ENCODE measurements around the gene MEIOB.
A peak's percentile ranks its signal among the peaks of the same experiment; 100 is the strongest.
"Not testable (repeated sequence)": the region's sequence is repeated elsewhere in the genome, so short reads cannot be mapped to it uniquely, and the experiment has no call there.

The MEIOB gene

DNA sequence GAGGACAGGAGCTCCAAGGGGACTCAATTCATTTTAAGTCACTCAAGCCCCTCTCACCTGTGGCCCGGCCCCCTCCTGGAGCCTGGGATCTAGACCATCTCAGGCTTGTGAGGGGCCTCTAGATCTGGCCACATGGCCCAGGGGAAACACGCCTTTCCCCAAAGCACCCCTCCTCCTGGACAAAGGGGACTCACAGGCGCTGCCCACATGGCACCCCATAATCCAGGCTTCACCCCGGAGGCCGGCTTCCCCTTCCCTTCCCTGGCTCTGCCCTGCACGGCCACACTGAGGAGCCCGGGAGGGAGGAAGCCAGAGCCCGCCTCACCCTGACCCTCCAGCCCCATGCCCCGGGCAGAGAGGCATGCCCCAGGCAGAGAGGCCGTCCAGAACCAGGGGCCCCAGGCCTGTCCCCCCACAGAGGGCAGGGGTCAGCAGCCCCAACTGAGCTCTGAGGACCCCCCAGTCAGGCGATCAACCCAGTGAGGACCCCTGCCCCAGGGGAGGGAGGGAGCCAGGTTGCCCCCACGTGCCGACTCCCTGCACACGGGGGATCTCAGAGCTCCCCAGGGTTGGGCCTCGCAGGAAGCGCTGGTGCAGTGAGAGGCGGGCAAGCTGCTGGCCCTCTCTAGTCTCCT, 35.4 kb upstream of the MEIOB start:
- DNase-seq (ENCODE audit: low read depth): no peak

DNA sequence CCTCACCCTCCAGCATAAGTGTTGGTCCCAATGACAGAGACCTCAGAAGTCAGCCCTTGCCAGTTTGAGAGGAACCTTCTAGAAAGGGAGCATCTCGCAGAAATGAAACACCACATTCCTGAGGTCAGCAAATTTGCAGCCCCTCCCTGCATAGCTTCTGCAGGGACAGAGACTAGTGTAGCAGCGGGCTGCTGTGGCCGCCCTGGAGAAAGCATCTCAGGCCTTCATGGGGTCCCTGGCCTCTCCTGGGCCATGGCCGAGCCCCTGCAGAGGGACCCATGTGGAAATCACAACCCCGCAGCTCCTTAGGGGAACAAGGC, 34.8 kb upstream of the MEIOB start:
- DNase-seq (ENCODE audit: low read depth): no peak

DNA sequence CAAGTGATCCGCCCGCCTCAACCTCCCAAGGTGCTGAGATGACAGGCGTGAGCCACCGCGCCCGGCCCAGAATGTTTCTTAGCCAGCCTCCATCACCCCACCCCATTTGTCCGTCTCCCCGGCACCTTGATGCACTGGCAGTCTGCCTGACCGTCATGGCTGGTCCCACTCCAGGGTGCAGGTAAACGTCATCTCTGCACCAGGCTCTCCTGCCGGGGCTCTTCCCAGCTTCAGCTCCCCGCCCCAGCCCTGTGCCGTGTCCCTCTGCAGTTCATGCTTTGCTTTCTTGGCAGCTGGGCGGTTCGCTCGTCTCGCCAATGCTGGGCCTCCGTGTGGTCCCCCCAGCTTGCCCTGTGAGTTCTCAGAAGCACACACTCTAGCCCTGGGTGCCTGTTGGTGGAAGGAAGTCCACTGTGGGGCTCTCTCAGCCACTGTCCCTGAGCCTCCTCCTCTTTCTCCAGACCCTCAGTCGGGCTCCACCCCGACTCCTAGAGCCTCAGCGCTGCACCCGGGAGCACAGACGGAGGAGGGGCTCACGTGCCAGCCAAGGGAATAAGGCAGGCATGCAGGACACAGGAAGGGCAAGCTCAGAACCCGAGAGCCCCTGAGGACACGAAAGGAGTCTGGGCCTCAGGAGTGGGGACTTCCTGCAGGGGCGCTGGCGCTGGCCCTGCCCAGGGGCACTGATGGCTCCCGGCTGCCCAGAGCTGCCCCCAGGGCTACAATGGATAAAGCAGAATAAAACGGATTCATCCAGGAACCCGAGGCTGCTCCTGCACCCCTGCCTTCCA, 34.3 kb upstream of the MEIOB start:
- no peak for DNase-seq (ENCODE audit: low read depth)

DNA sequence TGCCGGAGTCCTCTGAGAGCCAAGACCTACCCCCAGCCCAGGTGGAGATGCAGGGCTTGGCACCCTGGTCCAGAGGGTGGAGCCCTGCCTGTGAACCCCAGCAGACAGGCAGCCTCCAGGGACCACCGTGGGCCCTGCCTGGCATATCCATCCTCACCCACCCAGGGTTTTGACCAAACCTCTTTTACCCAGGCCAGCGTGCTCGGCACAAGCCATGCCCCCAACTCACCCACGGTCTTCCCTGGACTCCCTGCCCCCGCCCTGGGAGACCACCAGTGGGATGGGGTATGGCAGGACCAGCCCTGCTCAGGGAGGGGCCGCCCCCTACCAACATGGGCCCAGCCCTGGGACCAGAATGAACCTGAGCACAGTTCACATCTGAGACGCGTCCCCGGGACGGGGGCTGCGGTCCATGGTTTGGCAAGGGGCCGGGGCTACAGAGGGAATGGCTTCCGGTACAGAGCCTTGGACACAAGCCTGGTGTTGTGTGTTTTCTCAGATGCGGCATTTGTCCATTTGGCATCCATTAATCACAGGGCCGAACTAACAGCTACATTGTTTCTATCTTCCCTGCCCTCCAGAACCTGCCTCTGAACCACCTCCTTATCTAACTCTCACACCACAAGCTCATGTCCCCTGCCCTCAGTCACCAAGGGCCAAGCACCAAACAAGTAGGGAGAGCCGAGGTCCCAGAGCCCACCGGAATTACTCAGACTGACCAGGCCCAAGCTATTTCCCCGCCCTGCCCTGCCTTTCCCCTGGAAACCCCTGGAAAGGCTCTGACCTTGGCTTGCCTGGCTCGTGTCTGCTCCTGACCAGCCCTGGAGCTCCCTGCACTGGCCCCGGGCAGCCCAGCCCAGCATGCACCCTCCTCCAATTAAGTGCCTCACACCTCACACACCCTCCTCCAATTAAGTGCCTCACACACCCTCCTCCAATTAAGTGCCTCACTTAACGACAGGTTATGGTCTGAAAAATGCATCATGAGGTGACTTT, 32.2 kb upstream of the MEIOB start:
- DNase-seq (ENCODE audit: low read depth): no peak

DNA sequence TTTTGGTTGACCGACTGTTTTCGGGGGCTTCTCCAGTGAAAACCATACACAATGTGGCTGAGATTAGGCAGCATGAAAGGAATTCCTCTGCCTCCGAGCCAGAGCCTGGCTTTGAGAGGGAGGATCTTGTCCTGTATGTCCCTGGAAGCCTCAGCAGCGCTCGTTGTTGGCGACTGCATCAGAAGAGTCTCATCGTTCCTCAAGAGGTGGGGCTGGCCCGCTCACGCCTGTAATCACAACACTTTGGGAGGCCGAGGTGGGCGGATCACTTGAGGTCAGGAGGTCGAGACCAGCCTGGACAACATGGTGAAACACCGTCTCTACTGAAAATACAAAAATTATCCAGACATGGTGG, 31.2 kb upstream of the MEIOB start:
- no peak for DNase-seq (ENCODE audit: low read depth)

DNA sequence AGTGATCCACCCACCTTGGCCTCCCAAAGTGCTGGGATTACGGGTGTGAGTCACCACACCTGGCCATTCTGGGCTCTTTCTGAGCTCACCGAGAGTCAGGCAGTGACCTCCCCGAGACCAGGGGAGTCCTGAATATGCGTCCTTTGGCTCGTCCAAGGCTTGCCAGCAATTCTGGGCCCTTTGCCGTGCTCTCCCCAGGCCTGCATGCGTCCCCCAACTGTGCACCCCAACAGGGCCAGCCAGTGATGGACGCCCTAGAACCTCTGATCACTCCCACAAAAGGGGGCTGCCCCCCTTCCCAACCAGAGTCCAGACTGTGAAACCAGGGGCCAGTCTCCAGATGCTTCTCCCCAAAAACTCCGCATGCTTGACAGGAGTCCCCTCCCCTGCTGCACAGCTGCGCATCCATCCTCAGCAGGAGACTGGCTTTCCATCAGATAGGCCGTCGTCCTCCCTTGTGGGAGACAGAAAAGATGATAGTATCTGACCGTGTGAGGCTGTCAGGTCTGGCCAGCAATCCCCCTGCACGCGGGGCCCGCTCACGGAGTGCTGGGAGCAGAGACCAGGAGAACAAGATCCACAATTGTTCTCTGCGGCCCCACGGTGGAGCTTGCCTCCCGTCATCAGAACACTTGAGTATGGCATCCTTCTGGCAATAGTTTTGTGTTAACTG, 30.7 kb upstream of the MEIOB start:
- no peak for DNase-seq (ENCODE audit: low read depth)

DNA sequence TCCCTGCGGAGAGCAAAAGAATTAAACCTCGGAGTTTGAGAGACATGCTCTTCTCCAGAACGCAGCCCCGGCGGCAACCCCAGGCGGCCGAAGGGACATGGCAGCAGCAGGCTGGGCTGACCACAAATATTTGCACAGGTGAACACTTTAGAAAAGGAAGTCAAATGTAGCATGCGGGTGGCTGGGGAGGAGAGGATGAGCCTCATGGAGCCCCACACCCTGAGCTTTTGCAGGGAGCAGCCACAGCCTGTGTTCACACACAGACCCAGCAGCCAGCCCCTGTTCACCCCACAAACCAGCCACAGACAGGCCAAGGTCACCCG, 28.4 kb upstream of the MEIOB start:
- DNase-seq (ENCODE audit: low read depth): no peak

DNA sequence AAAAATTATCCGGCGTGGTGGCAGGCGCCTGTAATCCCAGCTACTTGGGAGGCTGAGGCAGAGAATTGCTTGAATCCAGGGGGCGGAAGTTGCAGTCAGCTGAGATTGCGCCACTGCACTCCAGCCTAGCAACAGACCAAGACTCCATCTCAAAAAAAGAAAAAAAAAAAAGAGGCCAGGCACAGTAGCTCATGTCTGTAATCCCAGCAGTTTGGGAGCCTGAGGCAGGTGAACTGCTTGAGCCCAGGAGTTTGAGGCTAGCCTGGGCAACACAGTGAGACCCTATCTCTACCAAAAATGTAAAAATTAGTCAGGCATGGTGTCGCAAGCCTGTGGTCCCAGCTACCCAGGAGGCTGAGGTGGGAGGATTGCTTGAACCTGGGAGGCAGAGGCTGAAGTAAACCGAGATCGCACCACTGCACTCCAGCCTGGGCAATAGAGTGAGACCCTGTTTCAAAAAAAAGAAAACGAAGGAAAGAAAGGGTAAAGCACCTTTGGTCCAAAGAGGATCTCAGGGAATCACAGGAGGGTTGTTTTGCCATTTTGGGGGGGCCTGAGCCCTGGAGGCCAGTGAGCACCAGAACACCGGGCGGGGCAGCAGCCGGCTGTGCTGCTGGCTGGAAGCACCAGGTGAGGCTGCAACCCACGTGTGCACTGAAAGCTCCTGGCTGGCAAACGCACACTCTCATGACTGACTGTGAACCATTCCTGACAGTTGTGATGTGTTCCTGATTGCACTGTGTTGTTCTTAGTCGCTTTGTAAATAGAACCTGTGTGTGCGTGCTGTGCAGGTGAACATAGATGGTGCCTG, 27.9 kb upstream of the MEIOB start:
- no peak for DNase-seq (ENCODE audit: low read depth)

DNA sequence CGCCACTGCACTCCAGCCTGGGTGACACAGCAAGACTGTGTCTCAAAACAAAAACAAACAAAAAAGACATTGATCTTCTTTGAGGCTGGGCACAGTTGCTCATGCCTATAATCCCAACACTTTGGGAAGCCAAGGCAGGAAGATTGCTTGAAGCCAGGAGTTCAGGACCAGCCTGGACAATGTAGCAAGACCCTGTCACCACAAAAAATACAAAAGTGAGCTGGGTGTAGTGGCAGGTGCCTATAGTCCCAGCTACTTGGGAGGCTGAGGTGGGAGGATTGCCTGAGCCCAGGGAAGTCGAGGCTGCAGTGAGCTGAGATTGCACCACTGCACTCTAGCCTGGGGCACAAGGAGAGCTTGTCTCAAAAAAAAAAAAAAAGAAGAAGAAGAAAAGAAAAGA, 25.7 kb upstream of the MEIOB start:
- not testable (repeated sequence) for DNase-seq (ENCODE audit: low read depth)

DNA sequence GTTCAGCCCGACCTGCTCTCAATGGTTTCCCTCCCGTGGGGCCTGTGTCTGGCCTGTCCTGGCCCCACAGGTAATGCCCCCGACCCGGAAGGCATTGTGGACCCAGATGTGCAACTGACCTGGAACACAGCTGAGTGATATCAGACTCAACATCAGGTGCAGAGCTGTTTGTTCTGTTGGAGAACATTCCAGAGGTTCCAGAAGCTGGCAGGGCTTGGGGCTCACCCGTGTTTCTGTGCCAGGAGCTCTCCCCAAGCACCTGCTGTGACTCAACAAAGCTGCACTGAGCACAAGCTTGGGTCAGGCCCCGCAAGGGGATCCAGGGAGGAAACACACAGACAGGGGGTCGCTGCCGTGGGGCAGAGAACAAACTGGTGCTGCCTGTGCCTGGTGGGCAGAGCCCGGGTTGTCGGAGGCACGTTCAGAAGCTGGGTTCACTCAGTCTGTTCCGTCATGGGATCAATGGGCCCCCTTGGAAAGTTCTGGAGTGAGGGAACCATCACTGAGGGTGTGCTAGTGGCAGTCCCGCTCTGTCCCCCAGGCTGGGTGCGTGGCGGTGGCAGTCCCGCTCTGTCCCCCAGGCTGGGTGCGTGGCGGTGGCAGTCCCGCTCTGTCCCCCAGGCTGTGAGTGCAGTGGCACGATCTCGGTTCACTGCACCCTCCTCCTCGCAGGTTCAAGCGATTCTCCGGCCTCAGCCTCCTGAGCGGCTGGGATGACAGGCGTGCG, 24.1 kb upstream of the MEIOB start:
- no peak for DNase-seq (ENCODE audit: low read depth)

DNA sequence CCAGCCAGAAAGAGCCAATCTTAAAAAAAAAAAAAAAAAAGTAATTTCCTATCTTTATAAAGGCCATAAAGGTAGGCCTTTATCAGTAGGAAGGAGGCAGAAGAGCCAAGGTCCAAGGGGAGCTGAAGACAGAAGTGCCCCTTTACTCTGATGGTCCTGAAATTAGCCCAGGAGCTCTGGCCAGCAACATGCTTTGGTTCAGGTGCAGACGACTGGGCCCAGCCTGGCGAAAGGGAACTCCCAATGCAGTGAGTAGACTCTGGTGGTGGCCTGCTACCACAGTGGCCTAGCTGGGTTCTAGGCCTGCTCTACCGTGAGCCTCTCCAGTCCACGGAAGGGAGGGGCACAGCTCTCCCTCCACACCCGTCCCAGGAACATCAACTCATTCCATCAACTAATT, 23.1 kb upstream of the MEIOB start:
- no peak for DNase-seq (ENCODE audit: low read depth)

DNA sequence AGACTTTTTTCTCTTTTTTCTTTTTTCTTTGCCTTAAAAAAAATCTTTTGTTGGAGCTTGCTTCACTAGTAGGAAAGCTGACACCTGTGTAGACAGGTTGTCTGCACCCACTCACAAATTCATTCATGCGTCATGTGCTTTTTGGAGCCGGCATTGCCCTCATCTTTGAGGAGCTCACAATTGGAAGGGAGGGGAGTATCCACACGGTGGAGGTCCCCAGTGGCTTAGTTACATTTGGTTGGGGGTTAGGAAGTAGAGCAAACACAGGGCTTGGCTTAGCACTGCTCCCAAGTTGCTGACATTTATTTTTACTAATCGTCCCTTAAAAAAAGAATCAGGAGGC, 18.7 kb upstream of the MEIOB start:
- DNase-seq (ENCODE audit: low read depth): no peak

DNA sequence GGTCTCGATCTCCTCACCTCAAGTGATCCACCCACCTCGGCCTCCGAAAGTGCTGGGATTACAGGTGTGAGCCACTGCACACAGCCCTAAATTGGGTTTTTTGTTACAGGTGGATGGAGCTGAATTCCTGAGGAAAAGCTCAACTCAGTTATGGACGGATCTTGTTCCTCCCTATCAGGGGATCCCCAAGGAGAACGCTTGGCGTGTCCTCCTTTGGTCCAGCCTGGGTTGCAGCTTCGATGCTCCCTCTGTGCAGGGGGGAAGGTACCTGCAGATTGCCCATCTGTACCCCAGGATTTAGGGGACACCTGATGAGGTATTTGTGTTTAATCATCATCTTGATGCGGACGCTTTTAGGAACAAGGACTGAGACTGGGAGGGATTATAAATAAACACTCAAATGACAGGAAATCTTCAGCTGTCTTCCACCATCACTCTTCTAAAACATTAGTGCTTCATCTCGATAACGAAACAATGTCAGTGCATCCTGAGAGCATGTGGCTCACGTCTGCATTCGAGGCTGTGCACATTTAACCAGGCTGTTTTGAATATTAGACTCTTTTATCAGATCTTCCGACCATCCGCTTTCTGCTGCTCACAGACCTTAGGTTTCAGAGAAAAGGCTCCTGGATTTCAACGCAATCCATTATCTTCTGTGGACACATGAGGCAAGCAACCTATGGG, 18.2 kb upstream of the MEIOB start:
- no peak for DNase-seq (ENCODE audit: low read depth)

DNA sequence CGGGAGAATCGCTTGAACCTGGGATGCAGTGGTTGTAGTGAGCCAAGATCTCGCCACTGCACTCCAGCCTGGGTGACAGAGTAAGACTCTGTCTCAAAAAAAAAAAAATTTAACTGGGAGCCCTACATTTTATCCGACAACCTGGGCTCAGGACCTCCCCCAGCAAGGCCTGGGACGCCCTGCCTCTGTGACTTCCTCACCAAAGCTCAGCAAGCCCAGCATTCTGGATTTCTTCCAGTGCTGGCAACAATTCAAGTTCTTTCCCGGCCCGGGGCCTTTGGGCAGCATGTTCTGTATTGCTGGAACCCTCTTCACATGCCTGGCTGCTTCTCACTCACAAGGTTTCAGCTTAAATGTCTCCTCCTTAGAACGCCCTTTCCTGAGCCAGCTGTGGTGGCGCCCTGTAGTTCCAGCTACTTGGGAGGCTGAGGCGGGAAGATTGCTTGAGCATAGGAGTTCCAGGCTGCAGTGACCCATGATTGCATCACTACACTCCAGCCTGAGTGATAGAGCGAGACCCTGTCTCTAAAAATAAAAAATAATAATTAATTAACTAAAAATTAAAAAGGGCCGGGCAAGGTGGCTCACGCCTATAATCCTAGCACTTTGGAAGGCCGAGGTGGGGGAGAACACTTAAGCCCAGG, 15.9 kb upstream of the MEIOB start:
- no peak for DNase-seq (ENCODE audit: low read depth)

DNA sequence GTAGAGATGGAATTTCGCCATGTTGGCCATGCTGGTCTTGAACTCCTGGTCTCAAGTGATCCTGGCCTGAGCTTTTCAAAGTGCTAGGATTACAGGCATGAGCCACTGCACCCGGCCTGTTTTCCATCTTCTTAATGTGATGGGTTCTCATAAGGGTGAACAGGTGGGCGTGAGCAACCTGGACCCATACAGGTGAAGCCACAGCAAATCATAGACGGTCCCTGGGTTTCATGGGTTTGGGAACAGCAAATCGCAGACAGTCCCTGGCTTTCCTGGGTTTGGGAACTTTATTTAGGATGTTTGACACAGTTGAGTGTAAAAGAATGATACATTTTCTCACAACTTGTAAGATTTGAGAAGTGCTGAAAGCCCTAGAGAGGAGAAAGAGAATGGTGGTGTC, 12.9 kb upstream of the MEIOB start:
- DNase-seq (ENCODE audit: low read depth): no peak

DNA sequence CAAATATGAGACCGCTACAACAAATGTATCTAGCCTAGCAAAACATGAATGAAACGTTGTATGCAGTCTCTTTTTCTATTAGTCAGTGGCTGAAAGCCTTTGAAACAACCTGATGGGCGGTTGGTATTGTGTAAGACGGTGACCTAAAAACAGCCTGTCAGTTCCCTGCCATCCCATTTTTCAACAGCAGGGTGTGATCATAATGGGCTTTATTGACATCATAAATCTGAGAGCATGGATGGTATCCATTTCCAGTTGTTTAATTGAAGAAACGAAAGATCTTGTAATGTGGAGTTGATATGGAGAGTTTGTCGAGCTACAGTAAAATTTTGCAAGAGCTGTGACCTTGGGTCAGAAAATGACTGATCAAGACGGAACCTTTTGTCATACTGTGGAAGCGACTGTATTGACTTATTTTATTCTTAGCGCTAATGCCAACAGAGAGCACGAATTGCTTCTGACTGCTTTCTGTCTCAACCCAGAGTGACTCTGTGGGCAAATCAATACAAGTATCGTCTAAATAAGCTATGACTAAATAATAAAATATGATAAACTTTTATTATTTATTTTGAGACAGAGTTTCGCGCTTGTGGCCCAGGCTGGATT, 12.3 kb upstream of the MEIOB start:
- peak; percentile 10 for DNase-seq (ENCODE audit: low read depth)

DNA sequence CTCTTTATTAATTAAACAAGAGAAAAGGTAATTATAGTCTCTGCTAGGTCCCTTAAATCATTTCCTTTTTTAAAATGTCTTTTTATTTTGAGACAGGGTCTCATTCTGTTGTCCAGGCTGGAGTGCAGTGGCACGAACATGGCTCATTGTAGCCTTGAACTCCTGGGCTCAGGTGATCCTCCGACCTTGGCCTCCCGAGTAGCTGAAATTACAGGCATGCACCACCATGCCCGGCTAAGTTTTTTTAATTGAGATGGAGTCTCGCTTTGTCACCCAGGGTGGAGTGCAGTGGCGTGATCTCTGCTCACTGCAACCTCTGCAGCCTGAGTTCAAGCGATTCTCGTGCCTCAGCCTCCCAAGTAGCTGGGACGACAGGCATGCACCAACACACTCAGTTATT, 9.2 kb upstream of the MEIOB start:
- not testable (repeated sequence) for DNase-seq (ENCODE audit: low read depth)

DNA sequence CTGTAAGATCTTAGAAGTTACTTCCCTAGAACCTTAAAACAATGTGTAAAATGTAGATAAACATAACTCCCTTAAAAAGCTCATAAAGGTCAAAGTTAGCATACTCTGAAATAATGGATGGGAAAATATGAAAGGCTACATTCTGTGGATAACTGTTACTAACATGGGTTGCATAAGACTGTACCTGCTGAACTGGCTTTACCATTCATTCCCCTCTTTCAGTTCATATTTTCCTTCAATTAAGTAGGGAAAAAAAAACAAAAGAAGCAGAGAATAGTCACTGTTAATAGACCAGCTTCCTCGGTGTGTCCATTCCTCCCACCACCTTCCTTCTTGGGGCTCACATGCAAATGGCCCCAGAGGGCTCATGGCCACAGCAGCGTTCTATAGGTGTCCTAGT, 7.5 kb upstream of the MEIOB start:
- no peak for DNase-seq (ENCODE audit: low read depth)

DNA sequence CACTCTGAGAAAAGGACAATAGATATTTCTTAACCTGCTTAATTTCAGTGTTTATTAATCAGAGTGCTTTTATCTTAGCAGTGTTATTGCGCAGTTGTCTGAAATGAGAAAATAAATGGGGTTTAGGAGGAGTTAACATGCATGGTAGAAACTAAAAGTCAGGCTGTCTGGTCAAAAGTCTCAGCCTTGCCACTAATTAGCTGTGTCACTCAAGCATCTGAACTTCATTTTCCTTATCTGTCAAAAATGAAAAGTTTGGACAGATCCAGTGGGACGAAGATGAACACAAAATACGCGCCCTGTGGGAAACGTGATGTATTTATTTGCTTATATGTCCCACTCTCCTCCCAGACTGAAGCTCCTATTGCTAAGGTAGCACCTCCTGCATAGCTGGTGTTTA, 6.3 kb upstream of the MEIOB start:
- no peak for DNase-seq (ENCODE audit: low read depth)

DNA sequence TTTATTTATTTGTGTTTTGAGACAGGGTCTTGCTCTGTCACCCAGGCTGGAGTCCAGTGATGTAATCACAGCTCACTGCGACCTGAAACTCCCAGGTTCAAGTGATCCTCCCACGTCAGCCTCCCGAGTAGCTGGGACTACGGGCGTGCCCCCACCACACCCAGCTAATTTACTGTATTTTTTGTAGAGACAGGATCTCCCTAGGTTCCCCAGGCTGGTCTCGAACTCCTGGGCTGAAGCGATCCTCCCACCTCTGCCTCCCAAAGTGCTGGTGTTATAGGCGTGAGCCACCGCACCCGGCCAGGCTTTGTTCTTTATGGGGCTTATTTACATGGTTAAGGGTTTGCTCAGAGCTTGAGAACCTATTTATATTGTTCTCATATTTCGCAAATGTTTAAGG, 5.8 kb upstream of the MEIOB start:
- no peak for DNase-seq (ENCODE audit: low read depth)
